SK-N-SH treated with all-trans-retinoic acid at 6 μM for 48 hours (cell line): ENCODE data around the gene CDH6.

ENCODE experiments used
- CSDC2 ChIP-seq: fragments of 250-450 bp; sonication (Bioruptor Pico); IDR thresholded peaks from 2 replicates; pipeline ENCODE4 v1.5.0; 2020; ENCODE audit warnings: mild to moderate bottlenecking, moderate library complexity
- TOX ChIP-seq: fragments of 250-450 bp; sonication (Bioruptor Pico); IDR thresholded peaks from 2 replicates; pipeline ENCODE4 v1.8.0; 2021; ENCODE audit warnings: mild to moderate bottlenecking, moderate library complexity, borderline replicate concordance
- TSHZ2 ChIP-seq: fragments of 250-450 bp; sonication (Bioruptor Pico); IDR thresholded peaks from 2 replicates; pipeline ENCODE4 v1.5.0; 2020; ENCODE audit warnings: mild to moderate bottlenecking, moderate library complexity
- ZNF8 ChIP-seq: fragments of 450-650 bp; formaldehyde crosslinking; IDR thresholded peaks from 2 replicates; pipeline ENCODE4 v1.5.0; 2020; ENCODE audit warnings: mild to moderate bottlenecking, moderate library complexity
- TF ChIP-seq, protein P1 (sequence below): fragments of 250-450 bp; sonication (Bioruptor Pico); IDR thresholded peaks from 2 replicates; pipeline ENCODE4 v1.8.0; 2020; ENCODE audit warnings: mild to moderate bottlenecking, moderate library complexity, borderline replicate concordance

DNA sequence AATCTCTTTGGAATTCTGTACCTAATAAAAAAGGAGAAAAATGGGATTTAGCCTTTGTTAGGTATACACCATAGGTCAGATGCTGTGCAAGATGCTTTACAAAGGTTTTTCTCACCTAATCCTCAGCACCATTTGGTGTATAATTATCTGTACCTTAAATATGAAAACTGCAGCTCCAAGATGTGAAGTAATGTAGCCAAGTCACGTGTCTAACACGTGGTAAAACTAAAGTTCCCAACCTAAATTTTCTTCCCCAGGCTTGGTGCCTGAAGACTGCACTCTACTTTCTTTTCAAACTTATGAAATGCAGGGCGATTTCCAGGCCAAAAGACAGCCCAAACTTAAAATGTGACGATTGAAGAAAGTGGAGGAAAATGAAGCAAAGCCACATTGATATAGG, 125.8 kb downstream of the CDH6 start:
- TF ChIP-seq CSDC2 (CRISPR knock-in tag) = no peak
- TF ChIP-seq, protein P1, sequence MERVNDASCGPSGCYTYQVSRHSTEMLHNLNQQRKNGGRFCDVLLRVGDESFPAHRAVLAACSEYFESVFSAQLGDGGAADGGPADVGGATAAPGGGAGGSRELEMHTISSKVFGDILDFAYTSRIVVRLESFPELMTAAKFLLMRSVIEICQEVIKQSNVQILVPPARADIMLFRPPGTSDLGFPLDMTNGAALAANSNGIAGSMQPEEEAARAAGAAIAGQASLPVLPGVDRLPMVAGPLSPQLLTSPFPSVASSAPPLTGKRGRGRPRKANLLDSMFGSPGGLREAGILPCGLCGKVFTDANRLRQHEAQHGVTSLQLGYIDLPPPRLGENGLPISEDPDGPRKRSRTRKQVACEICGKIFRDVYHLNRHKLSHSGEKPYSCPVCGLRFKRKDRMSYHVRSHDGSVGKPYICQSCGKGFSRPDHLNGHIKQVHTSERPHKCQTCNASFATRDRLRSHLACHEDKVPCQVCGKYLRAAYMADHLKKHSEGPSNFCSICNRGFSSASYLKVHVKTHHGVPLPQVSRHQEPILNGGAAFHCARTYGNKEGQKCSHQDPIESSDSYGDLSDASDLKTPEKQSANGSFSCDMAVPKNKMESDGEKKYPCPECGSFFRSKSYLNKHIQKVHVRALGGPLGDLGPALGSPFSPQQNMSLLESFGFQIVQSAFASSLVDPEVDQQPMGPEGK = no peak
- TF ChIP-seq TSHZ2 = no peak
- TF ChIP-seq ZNF8 (CRISPR knock-in tag) = no peak
- TF ChIP-seq TOX = no peak
